Tibial nerve (tissue), 4 donors: ENCODE results near the gene REN. TPM values are rescaled to one million over a fixed set of nuclear protein-coding genes. Genes with fewer than 3 reads are reported as not detected.

Experiments
- DNase-seq, 2 donors: peaks; one replicate each; pipeline ENCODE4 v3.0.0-alpha.2; 2019; ENCODE audit warnings: low spot score in 2 of 2
- H3K27ac ChIP-seq, 4 donors: fragments of 200-600 bp; sonication (generic) in 3 of 4; one replicate each; pipeline ENCODE4 v1.5.1; 2017 to 2019; ENCODE audit warnings: mild to moderate bottlenecking in 1 of 4
- H3K27me3 ChIP-seq, 2 donors: fragments of 200-600 bp; sonication (generic) in 1 of 2; one replicate each; pipeline versions ENCODE4 v1.5.1 to v1.6.0; 2017 to 2019
- H3K36me3 ChIP-seq, 3 donors: fragments of 200-600 bp; sonication (generic); one replicate each; pipeline ENCODE4 v1.5.1; 2018 to 2019
- H3K4me1 ChIP-seq, 4 donors: fragments of 200-600 bp; sonication (generic) in 3 of 4; one replicate each; pipeline ENCODE4 v1.5.1; 2017 to 2019
- H3K4me3 ChIP-seq, 4 donors: fragments of 200-600 bp; sonication (generic) in 3 of 4; one replicate each; pipeline ENCODE4 v1.5.1; 2017 to 2019; ENCODE audit warnings: mild to moderate bottlenecking in 1 of 4, moderate library complexity in 1 of 4
- H3K9me3 ChIP-seq, 4 donors: fragments of 200-600 bp; sonication (generic) in 3 of 4; one replicate each; pipeline ENCODE4 v1.5.1; 2017 to 2019
- EP300 ChIP-seq, 2 donors: sonication (generic); formaldehyde crosslinking; IDR thresholded peaks; one replicate each; pipeline ENCODE4 v1.6.1; 2017; ENCODE audit warnings: antibody characterized with exemption in 2 of 2, mild to moderate bottlenecking in 1 of 2
- POLR2A ChIP-seq, 2 donors: fragments of 450-650 bp; IDR thresholded peaks; one replicate each; pipeline ENCODE4 v1.6.1; 2017; ENCODE audit warnings: antibody characterized with exemption in 2 of 2, mild to moderate bottlenecking in 2 of 2, moderate library complexity in 2 of 2
- WGBS, 2 donors: methylation state at CpG; one replicate each; pipeline ENCODE4 v1.1.5; 2018; 5-methylcytosine and 5-hydroxymethylcytosine counted together
- total RNA-seq, 4 donors: library from RNA; depleted of rRNA; stranded (reverse); fragments of >200 nt; gene quantifications; one replicate each; pipeline ENCODE4 v1.1.0, GENCODE V29; 2016
- TF ChIP-seq, protein P1 (sequence below), 5 experiments: fragments of 200-600 bp in 3 of 5; fragments of 450-650 bp in 2 of 5; sonication (generic) in 3 of 5; IDR thresholded peaks; one replicate each; pipeline ENCODE4 v1.5.1; 2016 to 2019; ENCODE audit warnings: antibody characterized with exemption in 5 of 5, mild to moderate bottlenecking in 3 of 5, moderate library complexity in 2 of 5

Gene REN
- total RNA-seq, 4 donors from 2014 or later: not detected

DNA sequence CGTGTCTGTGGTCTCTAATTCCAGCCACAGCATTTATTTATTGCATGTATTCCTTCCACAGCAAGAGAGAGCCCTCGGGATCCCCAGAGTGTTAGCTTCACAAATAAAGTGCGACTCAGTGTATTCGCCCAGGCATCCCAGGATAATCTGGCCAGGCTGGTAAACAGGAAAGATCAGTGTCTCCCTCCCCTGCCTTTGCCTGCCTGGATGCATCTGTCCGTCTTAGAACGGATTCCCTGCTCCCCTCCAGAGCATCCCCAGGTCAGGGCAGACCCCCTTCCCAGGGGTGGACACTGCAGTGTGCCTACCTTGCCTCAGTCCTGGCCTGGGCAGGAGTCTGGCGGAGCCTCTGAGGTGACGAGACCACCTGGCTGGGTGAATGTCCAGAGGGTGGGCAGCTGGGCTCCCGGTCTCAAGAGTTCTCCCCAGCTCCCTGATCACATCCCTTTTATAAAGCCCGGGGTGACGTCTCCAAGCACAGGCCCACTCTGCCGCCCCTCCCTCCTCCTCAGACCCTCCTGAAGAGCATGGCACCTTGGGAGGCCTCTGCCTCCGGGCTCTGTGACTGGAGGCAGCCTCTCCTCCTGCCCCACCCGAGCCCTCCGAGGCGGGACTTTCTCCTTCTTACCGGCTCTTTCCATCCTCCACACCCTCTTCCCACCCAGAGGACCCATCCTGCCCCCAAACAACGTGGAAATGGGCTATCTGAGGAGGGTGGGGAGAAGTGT, 30.1 kb upstream of the REN start, which contains the start of gene KISS1:
Gene KISS1, minus strand, starts transcription at position 424 of the 728 bp plus-strand sequence. CDS start 3,615 bp downstream, outside the sequence.
- WGBS, 2 donors: 43 to 55% methylated on average over 17 to 18 of the region's 18 CpGs
- Histone ChIP-seq H3K4me1 (no peaks in the 10 kb centered on the region), H3K27me3 (peaks cover 0 to 21% of the 10 kb centered on the region in 2 donors), H3K36me3 (no peaks in the 10 kb centered on the region), H3K9me3 (no peaks in the 10 kb centered on the region), H3K27ac (no peak within 1 kb of the TSS), H3K4me3 (no peak within 1 kb of the TSS)
- no peak for DNase-seq
- TF ChIP-seq POLR2A (IDR thresholded peaks at IDR 0.05) (no peak), EP300 (IDR thresholded peaks at IDR 0.05) (no peak)
- TF ChIP-seq, protein P1, sequence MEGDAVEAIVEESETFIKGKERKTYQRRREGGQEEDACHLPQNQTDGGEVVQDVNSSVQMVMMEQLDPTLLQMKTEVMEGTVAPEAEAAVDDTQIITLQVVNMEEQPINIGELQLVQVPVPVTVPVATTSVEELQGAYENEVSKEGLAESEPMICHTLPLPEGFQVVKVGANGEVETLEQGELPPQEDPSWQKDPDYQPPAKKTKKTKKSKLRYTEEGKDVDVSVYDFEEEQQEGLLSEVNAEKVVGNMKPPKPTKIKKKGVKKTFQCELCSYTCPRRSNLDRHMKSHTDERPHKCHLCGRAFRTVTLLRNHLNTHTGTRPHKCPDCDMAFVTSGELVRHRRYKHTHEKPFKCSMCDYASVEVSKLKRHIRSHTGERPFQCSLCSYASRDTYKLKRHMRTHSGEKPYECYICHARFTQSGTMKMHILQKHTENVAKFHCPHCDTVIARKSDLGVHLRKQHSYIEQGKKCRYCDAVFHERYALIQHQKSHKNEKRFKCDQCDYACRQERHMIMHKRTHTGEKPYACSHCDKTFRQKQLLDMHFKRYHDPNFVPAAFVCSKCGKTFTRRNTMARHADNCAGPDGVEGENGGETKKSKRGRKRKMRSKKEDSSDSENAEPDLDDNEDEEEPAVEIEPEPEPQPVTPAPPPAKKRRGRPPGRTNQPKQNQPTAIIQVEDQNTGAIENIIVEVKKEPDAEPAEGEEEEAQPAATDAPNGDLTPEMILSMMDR (IDR thresholded peaks at IDR 0.05): no peak

DNA sequence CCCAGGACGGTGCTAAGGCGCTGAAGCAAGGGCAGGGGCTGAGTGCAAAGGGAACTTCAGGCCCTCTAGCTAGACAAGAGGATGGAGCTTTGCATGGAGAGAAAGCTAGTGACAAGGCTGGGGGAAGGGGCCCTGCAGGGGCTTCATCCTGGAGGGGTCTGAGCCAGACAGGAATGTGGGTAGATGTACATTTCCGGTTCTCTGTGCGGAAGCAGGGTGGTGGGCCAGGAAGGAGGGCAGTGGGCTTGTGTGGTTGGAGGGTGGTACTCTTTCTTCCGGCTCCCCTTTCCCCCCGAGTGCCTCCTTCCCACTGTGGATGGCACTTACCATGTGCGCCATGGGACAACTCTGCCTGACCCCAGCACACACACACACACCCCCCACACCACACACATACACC, 28.6 kb upstream of the REN start:
- Histone ChIP-seq H3K36me3 (no peaks in the 10 kb centered on the region), H3K4me3 (no peak overlapping the region), H3K9me3 (no peaks in the 10 kb centered on the region), H3K4me1 (peaks cover 0 to 9% (median 0%) of the 10 kb centered on the region in 4 donors), H3K27me3 (peaks cover 0 to 30% of the 10 kb centered on the region in 2 donors), H3K27ac (no peak overlapping the region)
- 69 to 70% methylated on average over 7 of the region's 7 CpGs for WGBS, 2 donors
- TF ChIP-seq, protein P1 (IDR thresholded peaks at IDR 0.05): no peak
- TF ChIP-seq POLR2A (IDR thresholded peaks at IDR 0.05): no peak
- TF ChIP-seq EP300 (IDR thresholded peaks at IDR 0.05): no peak
- no peak for DNase-seq

DNA sequence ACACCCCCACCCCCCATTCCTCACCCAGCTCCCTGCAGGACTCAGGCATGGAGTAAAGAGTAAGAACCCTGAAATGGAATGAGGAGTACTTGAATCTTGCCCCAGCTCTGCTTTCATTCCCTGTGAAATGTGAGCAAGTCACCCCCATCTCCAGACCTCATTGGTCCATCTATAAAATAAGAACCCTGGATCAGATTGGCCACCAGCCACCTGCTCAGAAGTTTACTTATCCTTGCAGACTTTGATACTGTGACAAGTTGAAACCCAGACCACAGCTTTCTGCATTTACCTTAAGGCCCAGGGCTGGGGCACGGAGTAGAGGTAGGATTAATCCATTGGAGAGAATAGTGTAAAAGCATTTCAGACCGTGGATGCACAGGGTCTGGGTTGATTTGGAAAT, 27.9 kb upstream of the REN start:
- Histone ChIP-seq H3K36me3 (no peaks in the 10 kb centered on the region), H3K4me3 (no peak overlapping the region), H3K9me3 (no peaks in the 10 kb centered on the region), H3K27ac (no peak overlapping the region), H3K27me3 (peaks cover 0 to 34% of the 10 kb centered on the region in 2 donors), H3K4me1 (peaks cover 0 to 12% (median 0%) of the 10 kb centered on the region in 4 donors)
- no peak for DNase-seq
- TF ChIP-seq, protein P1 (IDR thresholded peaks at IDR 0.05): no peak
- no peak for TF ChIP-seq EP300 (IDR thresholded peaks at IDR 0.05)
- TF ChIP-seq POLR2A (IDR thresholded peaks at IDR 0.05): no peak
- 75 to 83% methylated on average over 2 of the region's 2 CpGs for WGBS, 2 donors

DNA sequence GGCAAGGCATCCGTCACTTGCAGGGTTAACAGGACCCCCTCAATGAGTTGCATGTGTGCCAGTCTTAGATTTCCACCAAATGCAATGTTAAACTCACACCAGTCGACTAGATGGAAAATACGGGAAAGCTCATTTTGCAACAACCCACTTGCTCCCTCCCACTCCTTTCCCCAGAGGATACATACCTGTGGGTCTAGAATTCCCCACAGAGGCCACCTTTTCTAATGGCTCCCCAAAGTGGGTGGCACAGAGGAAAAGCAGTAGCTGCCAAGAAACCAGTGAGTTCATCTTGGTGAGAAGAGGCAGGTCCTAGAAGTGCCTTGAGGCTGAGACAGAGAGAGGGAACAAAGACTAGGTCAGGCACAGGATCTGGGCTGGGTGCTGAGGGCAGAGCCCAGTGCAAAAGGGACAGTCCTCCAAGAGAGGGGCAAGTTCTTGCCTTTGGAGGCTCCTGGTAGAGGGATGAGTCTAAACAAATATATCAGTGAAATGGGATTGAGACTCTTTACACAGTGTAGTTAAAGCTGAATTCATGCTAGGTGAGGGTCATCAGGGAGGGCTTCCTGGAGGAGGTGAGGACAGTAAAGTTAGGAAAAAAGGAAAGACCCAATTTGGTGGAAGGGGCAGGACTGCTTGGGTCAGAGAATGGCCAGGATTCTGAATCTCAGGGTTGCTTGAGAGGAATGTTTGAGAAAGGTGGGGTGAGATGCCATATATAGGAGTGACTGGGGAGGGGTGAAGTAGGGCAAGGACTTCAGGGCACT, 26.6 kb upstream of the REN start:
- 68 to 70% methylated on average over 3 of the region's 3 CpGs for WGBS, 2 donors
- DNase-seq: no peak
- Histone ChIP-seq H3K9me3 (no peaks in the 10 kb centered on the region), H3K27me3 (peaks cover 0 to 42% of the 10 kb centered on the region in 2 donors), H3K27ac (no peak overlapping the region), H3K36me3 (no peaks in the 10 kb centered on the region), H3K4me3 (no peak overlapping the region), H3K4me1 (peaks cover 0 to 12% (median 0%) of the 10 kb centered on the region in 4 donors)
- TF ChIP-seq, protein P1 (IDR thresholded peaks at IDR 0.05): no peak
- TF ChIP-seq POLR2A (IDR thresholded peaks at IDR 0.05) (no peak), EP300 (IDR thresholded peaks at IDR 0.05) (no peak)

DNA sequence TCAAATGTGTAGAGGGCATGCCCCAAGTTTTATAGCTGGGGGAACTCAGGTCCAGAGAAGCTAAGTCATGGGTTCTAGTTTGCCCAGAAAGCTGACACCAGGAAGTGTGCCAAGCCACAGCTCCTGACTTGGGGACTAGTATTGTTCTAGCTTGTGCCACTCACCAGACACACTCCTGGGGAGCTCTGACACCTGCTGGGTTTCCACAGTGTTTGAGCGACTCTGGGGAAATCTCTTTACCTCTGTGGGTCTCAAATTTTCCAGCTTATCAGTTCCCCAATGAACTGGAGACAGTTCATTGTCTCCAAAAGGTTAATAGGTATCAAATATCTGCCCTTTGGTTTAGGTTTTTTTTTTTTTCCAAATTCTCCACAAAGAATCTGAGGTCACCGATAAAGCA, 25.9 kb upstream of the REN start:
- peaks cover 0 to 49% of the 10 kb centered on the region in 2 donors for H3K27me3 ChIP-seq
- WGBS, 2 donors: 82 to 92% methylated on average over 2 of the region's 2 CpGs

More for the DNA sequence above, 25.9 kb upstream of the REN start:
- no peak for DNase-seq
- H3K27ac ChIP-seq: no peak overlapping the region
- TF ChIP-seq EP300 (IDR thresholded peaks at IDR 0.05): no peak
- peaks cover 0 to 12% (median 0%) of the 10 kb centered on the region in 4 donors for H3K4me1 ChIP-seq
- H3K36me3 ChIP-seq: no peaks in the 10 kb centered on the region
- H3K4me3 ChIP-seq: no peak overlapping the region
- no peaks in the 10 kb centered on the region for H3K9me3 ChIP-seq
